ENCODE measurements around the gene CAPN12. TPM values are rescaled to one million over a fixed set of nuclear protein-coding genes. Genes with fewer than 3 reads are reported as not detected.

The CAPN12 gene
- total and polyA plus RNA-seq, 10 of the 15 experiments (the other 5 are each of a cell fraction or from before 2014, with no cell fraction given) = 0.64 to 4.6 (median 2.0) TPM

DNA sequence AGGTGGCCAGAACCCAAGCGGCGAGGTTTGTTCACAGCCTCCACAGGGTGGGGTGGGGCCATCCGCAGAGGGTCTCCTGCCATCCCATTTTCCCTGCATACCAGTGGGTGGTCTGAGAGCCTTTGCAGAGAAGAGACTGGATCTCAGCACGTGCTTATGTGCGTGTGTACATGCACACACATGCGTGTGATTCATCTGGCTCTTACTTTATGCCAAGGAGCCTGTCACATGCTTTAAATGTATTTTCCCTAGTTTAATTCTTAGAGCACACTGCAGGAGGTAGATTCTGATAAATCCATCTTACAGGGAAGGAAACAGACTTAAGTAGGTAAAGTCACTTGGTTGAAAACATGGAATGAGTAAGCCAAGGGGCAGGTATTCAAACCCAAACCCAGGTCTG, 47.1 kb downstream of the CAPN12 start:
- DNase-seq (ENCODE audit: low read depth, low spot score) (no peak), ATAC-seq (no peak), FAIRE-seq (no peak)
- Histone ChIP-seq H3K27ac (ENCODE audit: control insufficient read depth, insufficient read depth) (no peak overlapping the region), H3K4me3 (no peak overlapping the region), H3K79me2 (ENCODE audit: control insufficient read depth, insufficient read depth, low read length) (peaks cover 36% of the 10 kb centered on the region), H3K36me3 (ENCODE audit: control insufficient read depth in 2 of 2, insufficient read depth in 2 of 2, low read length in 1 of 2) (peaks cover 28 to 38% of the 10 kb centered on the region in 2 experiments; a peak in 3 of 4 replicates), H4K20me1 (ENCODE audit: control insufficient read depth, insufficient read depth) (0 out of 2 replicates have a peak, but pooled peaks cover 5% of the 10 kb centered on the region), H3K27me3 (replicated peaks in 1 of 2; ENCODE audit: control insufficient read depth in 2 of 2, insufficient read depth in 2 of 2, low read length in 1 of 2) (no peaks in the 10 kb centered on the region), H3K4me2 (ENCODE audit: control insufficient read depth, insufficient read depth) (no peak overlapping the region), H3K4me1 (ENCODE audit: control insufficient read depth, insufficient read depth, low read length) (peaks cover 52% of the 10 kb centered on the region), H3K9ac (ENCODE audit: control insufficient read depth, insufficient read depth, low read length) (no peak overlapping the region), H2AFZ (ENCODE audit: control insufficient read depth, low read depth, low read length) (no peak overlapping the region), H3K9me3 (replicated peaks; ENCODE audit: control insufficient read depth, insufficient read depth, low read length) (no peaks in the 10 kb centered on the region)
- in situ Hi-C loops (cut with MboI) = no loop called here
- ChIA-PET POLR2A (no interaction called here), CTCF (no interaction called here), RAD21 (ENCODE audit: unreplicated experiment) (interaction anchor here (0.7 kb wide), 1 partner anchor 219 kb away, joined by 3 read pairs; no protein-coding TSS in a partner anchor), SMC1A (ENCODE audit: uncharacterized antibody, unreplicated experiment) (no interaction called here)
- intact Hi-C loops (cut with micrococcal nuclease; ENCODE audit: unreplicated experiment) = no loop called here
- WGBS (ENCODE audit: insufficient coverage, insufficient replicate concordance, low lambda C conversion rate, missing lambda C conversion rate) = 98% methylated on average over 6 of the region's 6 CpGs
- TF ChIP-seq EED (IDR thresholded peaks at IDR 0.05; ENCODE audit: low read depth) (no peak), SPI1 (IDR thresholded peaks at IDR 0.05; ENCODE audit: borderline replicate concordance, insufficient read depth, low read depth, low read length) (no peak), ZNF207 (IDR thresholded peaks at IDR 0.05; ENCODE audit: borderline replicate concordance) (no peak), SIN3A (IDR thresholded peaks at IDR 0.05; ENCODE audit: low read depth, low read length) (no peak), SIX5 (IDR thresholded peaks at IDR 0.05; ENCODE audit: low read depth, low read length, severe bottlenecking) (no peak), KAT2A (conservative IDR thresholded peaks at IDR 0.05; ENCODE audit: control insufficient read depth, low read depth, low read length) (no peak)
- no TSS peak for BruUV-seq (replicated peaks)

DNA sequence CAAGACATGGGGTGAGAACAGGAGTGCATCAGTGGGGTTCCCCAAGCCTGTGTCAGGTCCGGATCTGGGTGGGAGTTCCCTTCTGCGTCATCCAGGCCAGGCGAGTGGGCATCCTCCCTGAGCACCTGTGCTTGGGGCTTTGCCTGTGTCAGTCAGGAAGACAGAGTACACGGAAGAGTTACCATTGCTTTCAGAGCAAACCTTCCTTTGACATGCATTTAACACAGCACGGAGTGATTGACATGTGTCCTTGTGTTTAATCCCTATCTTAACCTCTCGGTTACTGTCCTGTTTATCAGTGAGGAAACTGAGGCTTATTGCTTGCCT, 47.6 kb downstream of the CAPN12 start:
- DNase-seq (ENCODE audit: low read depth, low spot score) (no peak), ATAC-seq (no peak), FAIRE-seq (no peak)
- H3K9ac ChIP-seq (ENCODE audit: control insufficient read depth, insufficient read depth, low read length) = no peak overlapping the region
- intact Hi-C loops (cut with micrococcal nuclease; ENCODE audit: unreplicated experiment) = no loop called here
- TF ChIP-seq, protein P1, sequence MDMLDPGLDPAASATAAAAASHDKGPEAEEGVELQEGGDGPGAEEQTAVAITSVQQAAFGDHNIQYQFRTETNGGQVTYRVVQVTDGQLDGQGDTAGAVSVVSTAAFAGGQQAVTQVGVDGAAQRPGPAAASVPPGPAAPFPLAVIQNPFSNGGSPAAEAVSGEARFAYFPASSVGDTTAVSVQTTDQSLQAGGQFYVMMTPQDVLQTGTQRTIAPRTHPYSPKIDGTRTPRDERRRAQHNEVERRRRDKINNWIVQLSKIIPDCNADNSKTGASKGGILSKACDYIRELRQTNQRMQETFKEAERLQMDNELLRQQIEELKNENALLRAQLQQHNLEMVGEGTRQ (IDR thresholded peaks at IDR 0.05; ENCODE audit: borderline replicate concordance, low read depth, low read length) = no peak
- TF ChIP-seq ZNF207 (IDR thresholded peaks at IDR 0.05; ENCODE audit: borderline replicate concordance) (no peak), YBX1 (IDR thresholded peaks at IDR 0.05) (no peak), RAD21 (IDR thresholded peaks at IDR 0.05; ENCODE audit: insufficient read depth, low read depth, low read length) (no peak)
- RAD21 ChIA-PET (ENCODE audit: unreplicated experiment) = no interaction called here
- peaks cover 36% of the 10 kb centered on the region for H3K79me2 ChIP-seq (ENCODE audit: control insufficient read depth, insufficient read depth, low read length)
- H2AFZ ChIP-seq (ENCODE audit: control insufficient read depth, low read depth, low read length) = no peak overlapping the region
- H3K4me2 ChIP-seq (ENCODE audit: control insufficient read depth, insufficient read depth) = no peak overlapping the region
- 61% methylated on average over 6 of the region's 6 CpGs for WGBS (ENCODE audit: insufficient coverage, insufficient replicate concordance, low lambda C conversion rate, missing lambda C conversion rate)
- BruUV-seq (replicated peaks) = no TSS peak
- peaks cover 28 to 33% of the 10 kb centered on the region in 2 experiments; a peak in 3 of 4 replicates for H3K36me3 ChIP-seq (ENCODE audit: control insufficient read depth in 2 of 2, insufficient read depth in 2 of 2, low read length in 1 of 2)
- no peak overlapping the region for H3K27ac ChIP-seq (ENCODE audit: control insufficient read depth, insufficient read depth)
- 0 out of 2 replicates have a peak, but pooled peaks cover 5% of the 10 kb centered on the region for H4K20me1 ChIP-seq (ENCODE audit: control insufficient read depth, insufficient read depth)
- in situ Hi-C loops (cut with MboI) = no loop called here
- no peaks in the 10 kb centered on the region for H3K27me3 ChIP-seq (replicated peaks in 1 of 2; ENCODE audit: control insufficient read depth in 2 of 2, insufficient read depth in 2 of 2, low read length in 1 of 2)
- H3K9me3 ChIP-seq (replicated peaks; ENCODE audit: control insufficient read depth, insufficient read depth, low read length) = no peaks in the 10 kb centered on the region
- POLR2A ChIA-PET = no interaction called here
- no peak overlapping the region for H3K4me3 ChIP-seq
- peaks cover 53% of the 10 kb centered on the region for H3K4me1 ChIP-seq (ENCODE audit: control insufficient read depth, insufficient read depth, low read length)
- SMC1A ChIA-PET (ENCODE audit: uncharacterized antibody, unreplicated experiment) = no interaction called here
- CTCF ChIA-PET = no interaction called here

All from GM12878 (cell line).